ENCODE data around the gene CEP44.
A peak's percentile ranks its signal among the peaks of the same experiment; 100 is the strongest.
"Not testable (repeated sequence)": the region's sequence is repeated elsewhere in the genome, so short reads cannot be mapped to it uniquely, and the experiment has no call there.

CEP44 gene

GRCh38 chr4:174283507-174284471 lies at the start of gene CEP44, which contains the start of gene FBXO8:
CEP44 (plus strand) TSS chr4:174283911; CDS start chr4:174299122, 15,211 bp downstream.
FBXO8 (minus strand) TSS chr4:174283667; CDS start chr4:174263092, 20,575 bp downstream.
- DNase-seq = peak; percentile 15 to 96 (median 71)

GRCh38 chr4:174236359-174236758 lies 47.4 kb upstream of the CEP44 start:
- DNase-seq = no peak

GRCh38 chr4:174241162-174241561 lies 42.5 kb upstream of the CEP44 start:
- DNase-seq = no peak

GRCh38 chr4:174244441-174244840 lies 39.3 kb upstream of the CEP44 start:
- DNase-seq = no peak

GRCh38 chr4:174245714-174246113 lies 38.0 kb upstream of the CEP44 start:
- no peak for DNase-seq

- DNase-seq = no peak
Measured at GRCh38 chr4:174248407-174248806, 35.3 kb upstream of the CEP44 start.

- no peak for DNase-seq
Measured at GRCh38 chr4:174252412-174252811, 31.3 kb upstream of the CEP44 start.

- no peak for DNase-seq
Measured at GRCh38 chr4:174254613-174255012, 29.1 kb upstream of the CEP44 start.

GRCh38 chr4:174255374-174255773 lies 28.3 kb upstream of the CEP44 start:
- no peak for DNase-seq

GRCh38 chr4:174255786-174256185 lies 27.9 kb upstream of the CEP44 start:
- DNase-seq = no peak

- DNase-seq = no peak
Measured at GRCh38 chr4:174256277-174256713, 27.4 kb upstream of the CEP44 start.

- no peak for DNase-seq
Measured at GRCh38 chr4:174259580-174259979, 24.1 kb upstream of the CEP44 start.

- no peak for DNase-seq
Measured at GRCh38 chr4:174260099-174260498, 23.6 kb upstream of the CEP44 start.

- not testable (repeated sequence) for DNase-seq
Measured at GRCh38 chr4:174261432-174261831, 22.3 kb upstream of the CEP44 start.

- DNase-seq = no peak
Measured at GRCh38 chr4:174262624-174263444, 20.9 kb upstream of the CEP44 start.

GRCh38 chr4:174263445-174263736 lies 20.3 kb upstream of the CEP44 start:
- DNase-seq = no peak

- no peak for DNase-seq
Measured at GRCh38 chr4:174265916-174266315, 17.8 kb upstream of the CEP44 start.

- no peak for DNase-seq
Measured at GRCh38 chr4:174266416-174266815, 17.3 kb upstream of the CEP44 start.

- no peak for DNase-seq
Measured at GRCh38 chr4:174273930-174274329, 9.8 kb upstream of the CEP44 start.

- no peak for DNase-seq
Measured at GRCh38 chr4:174274436-174274835, 9.3 kb upstream of the CEP44 start.

- DNase-seq = no peak
Measured at GRCh38 chr4:174275101-174275500, 8.6 kb upstream of the CEP44 start.

GRCh38 chr4:174277433-174277832 lies 6.3 kb upstream of the CEP44 start:
- no peak for DNase-seq

All from hypothalamus (tissue), 51 donors.